Neural cell (in vitro differentiated cells): ENCODE data around the gene APOC3. TPM values are rescaled to one million over a fixed set of nuclear protein-coding genes. Genes with fewer than 3 reads are reported as not detected.

Experiments used
- H2AFZ ChIP-seq: fragments of 200-600, 300-800 bp; sonication (generic), shearing (Covaris generic); 2 replicates; pipeline ENCODE4 v1.6.0; 2014; ENCODE audit warnings: low read depth, mild to moderate bottlenecking, antibody characterized with exemption, low read length, moderate library complexity
- H3F3A ChIP-seq: fragments of 200-600 bp; shearing (Covaris generic); 2 replicates; pipeline ENCODE4 v1.6.1; 2016; ENCODE audit warnings: mild to moderate bottlenecking, moderate library complexity, mixed read lengths, antibody characterized with exemption, low read length; ENCODE audit not compliant: insufficient read depth, poor library complexity, severe bottlenecking
- H3K27ac ChIP-seq: fragments of 200-600, 300-800 bp; sonication (generic), shearing (Covaris generic); 2 replicates; pipeline ENCODE4 v1.5.1; 2014; ENCODE audit warnings: mild to moderate bottlenecking, low read length, moderate library complexity
- H3K27me3 ChIP-seq: fragments of 300-800, 200-600 bp; sonication (generic), shearing (Covaris generic); 2 replicates; pipeline ENCODE4 v1.6.0; 2014; ENCODE audit warnings: mild to moderate bottlenecking, low read depth, low read length, moderate library complexity; ENCODE audit not compliant: insufficient read depth
- H3K36me3 ChIP-seq: fragments of 300-800, 200-600 bp; sonication (generic), shearing (Covaris generic); 2 replicates; pipeline ENCODE4 v1.5.1; 2014; ENCODE audit warnings: mild to moderate bottlenecking, antibody characterized with exemption, low read length, moderate library complexity; ENCODE audit not compliant: insufficient read depth
- H3K4me2 ChIP-seq: fragments of 300-800, 200-600 bp; sonication (generic), shearing (Covaris generic); 2 replicates; pipeline ENCODE4 v1.6.0; 2014; ENCODE audit warnings: mild to moderate bottlenecking, low read length
- H3K4me3 ChIP-seq: fragments of 300-800, 200-600 bp; sonication (generic), shearing (Covaris generic); 2 replicates; pipeline ENCODE4 v1.5.1; 2014; ENCODE audit warnings: mild to moderate bottlenecking, low read length, moderate library complexity
- H3K79me2 ChIP-seq: fragments of 200-600 bp; shearing (Covaris generic); replicated peaks from 2 replicates; pipeline ENCODE4 v1.6.0; 2014; ENCODE audit warnings: mild to moderate bottlenecking, low read length, moderate library complexity; ENCODE audit not compliant: insufficient read depth
- H3K9ac ChIP-seq: fragments of 300-800, 200-600 bp; sonication (generic), shearing (Covaris generic); 2 replicates; pipeline ENCODE4 v1.6.1; 2016; ENCODE audit warnings: mild to moderate bottlenecking, low read length, mixed read lengths
- H3K9me2 ChIP-seq: fragments of 200-600 bp; shearing (Covaris generic); 2 replicates; pipeline ENCODE4 v1.6.1; 2016; ENCODE audit warnings: mild to moderate bottlenecking, low read length, mixed read lengths; ENCODE audit not compliant: insufficient read depth
- H3K9me3 ChIP-seq: fragments of 200-600, 300-800 bp; sonication (generic), shearing (Covaris generic); 2 replicates; pipeline ENCODE4 v1.6.1; 2016; ENCODE audit warnings: mild to moderate bottlenecking, mixed run types, low read length, moderate library complexity, mixed read lengths
- H4K20me1 ChIP-seq: fragments of 200-600 bp; shearing (Covaris generic); 2 replicates; pipeline ENCODE4 v1.6.1; 2016; ENCODE audit warnings: mild to moderate bottlenecking, mixed run types; ENCODE audit not compliant: insufficient read depth
- EP300 ChIP-seq: fragments of 450-650 bp; conservative IDR thresholded peaks from 2 replicates; pipeline ENCODE4 v1.6.1; 2014; ENCODE audit warnings: antibody characterized with exemption, mild to moderate bottlenecking, moderate library complexity; ENCODE audit not compliant: poor library complexity, severe bottlenecking
- EZH2 ChIP-seq: fragments of 200-600, 300-800 bp; shearing (Covaris generic), sonication (generic); IDR thresholded peaks from 2 replicates; pipeline ENCODE4 v1.6.1; 2014; ENCODE audit warnings: antibody characterized with exemption, low read length, borderline replicate concordance, mild to moderate bottlenecking; ENCODE audit not compliant: insufficient read depth, poor library complexity, severe bottlenecking
- MXI1 ChIP-seq: fragments of 450-650 bp; conservative IDR thresholded peaks from 2 replicates; pipeline ENCODE4 v1.6.1; 2014; ENCODE audit warnings: antibody characterized with exemption, mild to moderate bottlenecking; ENCODE audit not compliant: poor library complexity, severe bottlenecking
- POLR2AphosphoS5 ChIP-seq: IDR thresholded peaks from 2 replicates; pipeline ENCODE4 v1.6.1; 2012
- RAD21 ChIP-seq: fragments of 450-650 bp; conservative IDR thresholded peaks from 2 replicates; pipeline ENCODE4 v1.6.1; 2014; ENCODE audit warnings: antibody characterized with exemption, mild to moderate bottlenecking, moderate library complexity
- REST ChIP-seq: IDR thresholded peaks from 2 replicates; pipeline ENCODE4 v1.6.1; 2012; ENCODE audit warnings: borderline replicate concordance
- SMC3 ChIP-seq: fragments of 450-650 bp; conservative IDR thresholded peaks from 2 replicates; pipeline ENCODE4 v1.6.1; 2014; ENCODE audit warnings: antibody characterized with exemption, mild to moderate bottlenecking, moderate library complexity; ENCODE audit not compliant: poor library complexity
- TAF1 ChIP-seq: IDR thresholded peaks from 2 replicates; pipeline ENCODE4 v1.6.1; 2012; ENCODE audit warnings: low read depth
- polyA plus RNA-seq: library from polyadenylated mRNA; depleted of rRNA; stranded (reverse); fragments of >200 nt; gene quantifications from 2 replicates; pipeline ENCODE4 v1.2.3, GENCODE V29; 2014
- TF ChIP-seq, protein P1 (sequence below): fragments of 450-650 bp; IDR thresholded peaks from 2 replicates; pipeline ENCODE4 v1.5.1; 2014; ENCODE audit warnings: antibody characterized with exemption, mild to moderate bottlenecking, moderate library complexity; ENCODE audit not compliant: poor library complexity, severe bottlenecking

The APOC3 gene
- polyA plus RNA-seq, 1 donor from 2014 or later = not detected

DNA sequence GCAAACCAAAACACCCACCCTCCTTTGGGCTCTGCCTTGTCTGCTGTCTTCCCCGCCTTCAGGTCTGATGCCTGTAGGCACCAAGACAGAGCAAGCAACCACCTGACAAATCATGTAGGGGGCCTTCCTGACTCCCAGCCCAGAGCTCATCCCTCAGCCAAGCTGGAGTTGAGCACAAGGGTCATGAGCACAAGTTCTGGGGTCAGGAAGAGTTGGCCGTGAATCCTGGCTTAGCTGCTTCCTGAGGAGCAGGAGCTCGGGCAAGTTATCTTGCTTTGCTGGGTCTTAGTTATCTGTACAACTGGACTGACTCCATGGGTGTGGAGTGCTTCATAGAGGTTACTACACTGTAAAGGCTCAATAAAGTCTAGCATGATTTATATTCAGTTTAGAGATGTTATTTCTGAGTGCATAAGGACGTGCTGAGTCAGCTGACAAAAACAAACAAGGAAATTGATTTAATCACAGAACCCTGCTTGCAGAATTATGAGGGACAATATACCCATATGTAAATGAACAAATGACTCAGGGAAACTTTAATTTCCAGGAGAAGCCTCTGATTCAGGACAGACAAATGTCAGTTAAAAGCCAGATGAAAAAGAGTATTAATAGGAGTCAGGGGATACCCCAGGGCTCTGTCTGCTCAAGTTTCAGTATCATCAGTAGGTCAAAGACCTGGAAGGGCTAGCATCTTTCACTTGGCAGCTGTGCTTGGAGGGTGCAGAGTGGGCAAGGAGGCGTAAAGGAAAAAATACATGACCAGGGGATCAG, 22.7 kb downstream of the APOC3 start:
- no peak for TF ChIP-seq POLR2AphosphoS5
- TF ChIP-seq, protein P1, sequence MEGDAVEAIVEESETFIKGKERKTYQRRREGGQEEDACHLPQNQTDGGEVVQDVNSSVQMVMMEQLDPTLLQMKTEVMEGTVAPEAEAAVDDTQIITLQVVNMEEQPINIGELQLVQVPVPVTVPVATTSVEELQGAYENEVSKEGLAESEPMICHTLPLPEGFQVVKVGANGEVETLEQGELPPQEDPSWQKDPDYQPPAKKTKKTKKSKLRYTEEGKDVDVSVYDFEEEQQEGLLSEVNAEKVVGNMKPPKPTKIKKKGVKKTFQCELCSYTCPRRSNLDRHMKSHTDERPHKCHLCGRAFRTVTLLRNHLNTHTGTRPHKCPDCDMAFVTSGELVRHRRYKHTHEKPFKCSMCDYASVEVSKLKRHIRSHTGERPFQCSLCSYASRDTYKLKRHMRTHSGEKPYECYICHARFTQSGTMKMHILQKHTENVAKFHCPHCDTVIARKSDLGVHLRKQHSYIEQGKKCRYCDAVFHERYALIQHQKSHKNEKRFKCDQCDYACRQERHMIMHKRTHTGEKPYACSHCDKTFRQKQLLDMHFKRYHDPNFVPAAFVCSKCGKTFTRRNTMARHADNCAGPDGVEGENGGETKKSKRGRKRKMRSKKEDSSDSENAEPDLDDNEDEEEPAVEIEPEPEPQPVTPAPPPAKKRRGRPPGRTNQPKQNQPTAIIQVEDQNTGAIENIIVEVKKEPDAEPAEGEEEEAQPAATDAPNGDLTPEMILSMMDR = no peak
- TF ChIP-seq REST = no peak
- no peak for TF ChIP-seq MXI1
- TF ChIP-seq SMC3 = no peak
- no peak for TF ChIP-seq RAD21
- no peak for TF ChIP-seq EP300
- no peak overlapping the region for H2AFZ ChIP-seq
- H3K9me2 ChIP-seq = no peaks in the 10 kb centered on the region
- H3K9me3 ChIP-seq = no peaks in the 10 kb centered on the region
- H3K27me3 ChIP-seq = no peaks in the 10 kb centered on the region
- H3K9ac ChIP-seq = no peak overlapping the region
- H3K4me3 ChIP-seq = no peak overlapping the region
- H4K20me1 ChIP-seq = no peaks in the 10 kb centered on the region
- H3F3A ChIP-seq = no peaks in the 10 kb centered on the region
- H3K4me2 ChIP-seq = no peak overlapping the region
- no peaks in the 10 kb centered on the region for H3K79me2 ChIP-seq
- peaks cover 15% of the 10 kb centered on the region for H3K36me3 ChIP-seq
- H3K27ac ChIP-seq = no peak overlapping the region

- Histone ChIP-seq H3F3A (no peaks in the 10 kb centered on the region), H3K9ac (no peak overlapping the region), H4K20me1 (no peaks in the 10 kb centered on the region), H3K9me3 (no peaks in the 10 kb centered on the region), H3K4me2 (no peak overlapping the region), H3K36me3 (peaks cover 15% of the 10 kb centered on the region), H3K79me2 (no peaks in the 10 kb centered on the region), H2AFZ (no peak overlapping the region), H3K27me3 (no peaks in the 10 kb centered on the region), H3K4me3 (no peak overlapping the region), H3K9me2 (no peaks in the 10 kb centered on the region), H3K27ac (no peak overlapping the region)
- TF ChIP-seq, protein P1 = no peak
- TF ChIP-seq MXI1 (no peak), SMC3 (no peak), RAD21 (no peak), EP300 (no peak), EZH2 (no peak), POLR2AphosphoS5 (no peak), REST (no peak), TAF1 (no peak)
These were observed 23.9 kb downstream of the APOC3 start for GRCh38 chr11:116853461-116854073.
